ENCODE measurements around the gene ADAM19. TPM values are rescaled to one million over a fixed set of nuclear protein-coding genes. Genes with fewer than 3 reads are reported as not detected.

The ADAM19 gene
- total RNA-seq, 3 donors from 2014 or later, result 1.9 to 3.6 (median 3.5) TPM

DNA sequence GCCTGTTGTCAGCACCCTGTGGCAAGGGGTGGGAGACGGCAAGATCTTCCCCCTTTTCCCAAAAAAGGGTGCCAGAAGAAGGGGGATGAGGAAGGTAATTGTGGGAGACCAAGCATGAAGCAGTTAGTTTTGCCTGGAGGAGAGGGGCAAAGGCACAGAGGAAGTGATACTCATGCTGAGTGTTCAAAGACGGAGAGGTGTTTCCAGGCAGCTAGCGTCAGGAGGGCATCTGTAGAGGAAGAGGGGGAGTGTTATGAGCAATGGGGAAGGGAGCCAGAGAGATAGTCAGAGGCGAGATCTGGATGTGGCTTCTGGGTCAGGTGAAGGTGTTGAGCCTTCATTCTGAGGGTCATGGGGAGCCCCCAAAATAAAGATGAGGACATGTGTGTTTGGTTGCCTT, 26.9 kb upstream of the ADAM19 start:
- no peak for DNase-seq (ENCODE audit: low spot score in 2 of 2)
- TF ChIP-seq, protein P1, sequence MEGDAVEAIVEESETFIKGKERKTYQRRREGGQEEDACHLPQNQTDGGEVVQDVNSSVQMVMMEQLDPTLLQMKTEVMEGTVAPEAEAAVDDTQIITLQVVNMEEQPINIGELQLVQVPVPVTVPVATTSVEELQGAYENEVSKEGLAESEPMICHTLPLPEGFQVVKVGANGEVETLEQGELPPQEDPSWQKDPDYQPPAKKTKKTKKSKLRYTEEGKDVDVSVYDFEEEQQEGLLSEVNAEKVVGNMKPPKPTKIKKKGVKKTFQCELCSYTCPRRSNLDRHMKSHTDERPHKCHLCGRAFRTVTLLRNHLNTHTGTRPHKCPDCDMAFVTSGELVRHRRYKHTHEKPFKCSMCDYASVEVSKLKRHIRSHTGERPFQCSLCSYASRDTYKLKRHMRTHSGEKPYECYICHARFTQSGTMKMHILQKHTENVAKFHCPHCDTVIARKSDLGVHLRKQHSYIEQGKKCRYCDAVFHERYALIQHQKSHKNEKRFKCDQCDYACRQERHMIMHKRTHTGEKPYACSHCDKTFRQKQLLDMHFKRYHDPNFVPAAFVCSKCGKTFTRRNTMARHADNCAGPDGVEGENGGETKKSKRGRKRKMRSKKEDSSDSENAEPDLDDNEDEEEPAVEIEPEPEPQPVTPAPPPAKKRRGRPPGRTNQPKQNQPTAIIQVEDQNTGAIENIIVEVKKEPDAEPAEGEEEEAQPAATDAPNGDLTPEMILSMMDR (IDR thresholded peaks at IDR 0.05), result no peak
- TF ChIP-seq POLR2A (IDR thresholded peaks at IDR 0.05) (no peak), POLR2AphosphoS5 (IDR thresholded peaks at IDR 0.05) (no peak)
- no peak overlapping the region for H3K27ac ChIP-seq
- no peaks in the 10 kb centered on the region for H3K36me3 ChIP-seq
- no peaks in the 10 kb centered on the region for H3K9me3 ChIP-seq
- H3K4me1 ChIP-seq, result no peaks in the 10 kb centered on the region
- H3K27me3 ChIP-seq, result no peaks in the 10 kb centered on the region
- no peak overlapping the region for H3K4me3 ChIP-seq
- intact Hi-C loops (cut with DNase I; ENCODE audit: low total_unique reads), result no loop called here

DNA sequence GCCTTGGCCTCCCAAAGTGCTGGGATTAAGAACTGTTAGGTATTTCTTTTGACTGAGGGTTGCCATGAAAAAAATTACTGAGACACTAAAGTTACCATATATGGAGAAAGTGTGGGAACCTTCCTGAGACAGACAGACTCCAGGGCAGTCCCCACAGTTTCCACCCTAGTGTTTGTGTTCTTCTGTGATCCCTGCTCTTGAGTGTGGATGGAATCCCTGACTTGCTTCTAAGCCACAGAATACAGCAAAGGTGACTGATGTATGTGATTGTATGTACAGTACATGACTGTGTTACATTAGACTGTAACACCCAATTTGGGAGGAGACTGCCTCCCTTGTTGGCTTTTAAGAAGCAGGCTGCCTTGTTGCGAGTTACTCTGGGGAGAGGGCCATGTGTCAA, 24.7 kb upstream of the ADAM19 start:
- H3K36me3 ChIP-seq, result no peaks in the 10 kb centered on the region
- no peaks in the 10 kb centered on the region for H3K9me3 ChIP-seq
- no peaks in the 10 kb centered on the region for H3K27me3 ChIP-seq
- H3K4me3 ChIP-seq, result no peak overlapping the region
- DNase-seq (ENCODE audit: low spot score in 2 of 2), result no peak
- no peaks in the 10 kb centered on the region for H3K4me1 ChIP-seq
- TF ChIP-seq, protein P1 (IDR thresholded peaks at IDR 0.05), result no peak
- TF ChIP-seq POLR2A (IDR thresholded peaks at IDR 0.05), result no peak
- TF ChIP-seq POLR2AphosphoS5 (IDR thresholded peaks at IDR 0.05), result no peak
- no peak overlapping the region for H3K27ac ChIP-seq
- intact Hi-C loops (cut with DNase I; ENCODE audit: low total_unique reads), result no loop called here

DNA sequence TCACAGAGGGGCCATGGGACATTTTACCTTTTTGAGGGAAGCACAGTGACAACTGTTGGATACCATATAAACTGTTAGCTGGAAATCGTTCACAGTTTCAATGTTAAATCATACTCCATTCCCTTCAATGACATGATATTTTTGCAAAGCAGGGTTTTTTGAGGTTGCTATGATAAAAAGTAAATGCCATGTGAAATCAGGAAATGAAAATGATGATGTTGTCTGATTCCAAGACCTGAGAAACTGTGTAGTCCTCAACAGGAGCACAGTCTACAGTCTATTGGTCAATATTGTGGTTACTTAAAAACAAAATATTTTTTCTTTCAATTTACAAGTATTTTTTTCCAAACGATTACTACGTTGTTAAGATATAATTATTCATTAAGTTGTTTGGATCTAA, 24.0 kb upstream of the ADAM19 start:
- H3K4me3 ChIP-seq, result no peak overlapping the region
- H3K36me3 ChIP-seq, result no peaks in the 10 kb centered on the region
- no peaks in the 10 kb centered on the region for H3K9me3 ChIP-seq
- H3K27me3 ChIP-seq, result no peaks in the 10 kb centered on the region
- intact Hi-C loops (cut with DNase I; ENCODE audit: low total_unique reads), result no loop called here
- H3K27ac ChIP-seq, result no peak overlapping the region
- TF ChIP-seq POLR2A (IDR thresholded peaks at IDR 0.05), result no peak
- no peak for TF ChIP-seq POLR2AphosphoS5 (IDR thresholded peaks at IDR 0.05)
- TF ChIP-seq, protein P1 (IDR thresholded peaks at IDR 0.05), result no peak
- H3K4me1 ChIP-seq, result no peaks in the 10 kb centered on the region
- DNase-seq (ENCODE audit: low spot score in 2 of 2), result no peak

DNA sequence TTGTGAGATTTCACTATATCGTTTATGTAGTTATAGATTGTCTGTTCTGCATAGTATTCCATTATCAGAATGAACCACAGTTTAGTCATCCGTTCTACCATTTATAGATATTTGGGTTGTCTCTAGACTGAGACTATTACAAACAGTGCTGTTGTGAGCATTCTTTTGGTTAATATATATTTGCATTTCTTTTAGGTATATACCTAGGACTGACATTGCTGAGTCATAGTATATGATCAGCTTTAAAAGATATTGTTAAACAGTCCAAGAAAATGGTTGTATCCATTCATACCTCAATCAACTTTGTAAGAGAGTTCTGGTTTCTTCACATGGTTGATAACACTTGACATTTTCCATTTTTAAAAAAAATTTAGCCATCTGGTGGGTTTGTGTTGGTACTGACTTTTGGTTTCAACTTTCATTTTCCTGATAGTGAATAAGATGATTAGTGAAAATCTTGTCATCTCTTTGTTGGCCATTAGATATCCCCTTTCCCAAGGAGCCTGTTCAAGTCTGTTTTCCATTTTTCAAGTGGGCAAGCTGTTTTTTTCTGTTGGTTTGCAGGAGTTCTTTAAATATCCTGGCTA, 22.9 kb upstream of the ADAM19 start:
- TF ChIP-seq, protein P1 (IDR thresholded peaks at IDR 0.05), result no peak
- no peak for TF ChIP-seq POLR2A (IDR thresholded peaks at IDR 0.05)
- TF ChIP-seq POLR2AphosphoS5 (IDR thresholded peaks at IDR 0.05), result no peak
- H3K27ac ChIP-seq, result no peak overlapping the region

DNA sequence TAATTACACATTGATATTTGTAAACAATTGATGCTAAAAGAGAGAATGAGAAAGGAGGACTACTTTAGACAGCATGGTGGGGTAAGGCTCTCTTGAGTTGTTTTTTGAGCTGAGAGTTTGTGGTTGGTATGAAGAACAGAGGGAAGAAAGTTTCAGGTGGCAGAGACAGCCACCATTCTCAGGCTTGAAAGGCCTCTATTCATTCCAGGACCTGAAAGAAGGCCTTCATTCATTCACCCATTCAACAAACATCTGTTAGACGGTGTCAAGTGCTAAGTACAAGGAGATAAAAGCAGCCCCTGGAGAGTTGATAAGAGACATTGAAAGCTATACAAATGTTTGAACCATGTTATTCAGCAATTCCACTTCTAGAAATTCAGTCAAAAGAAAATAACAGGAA, 21.7 kb upstream of the ADAM19 start:
- H3K27me3 ChIP-seq, result no peaks in the 10 kb centered on the region
- H3K4me1 ChIP-seq, result no peaks in the 10 kb centered on the region
- no peaks in the 10 kb centered on the region for H3K36me3 ChIP-seq
- no peak for DNase-seq (ENCODE audit: low spot score in 2 of 2)
- TF ChIP-seq, protein P1 (IDR thresholded peaks at IDR 0.05), result no peak
- TF ChIP-seq POLR2A (IDR thresholded peaks at IDR 0.05) (no peak), POLR2AphosphoS5 (IDR thresholded peaks at IDR 0.05) (no peak)
- no peak overlapping the region for H3K27ac ChIP-seq
- H3K9me3 ChIP-seq, result no peaks in the 10 kb centered on the region
- intact Hi-C loops (cut with DNase I; ENCODE audit: low total_unique reads), result no loop called here
- no peak overlapping the region for H3K4me3 ChIP-seq

More for the DNA sequence above, 22.9 kb upstream of the ADAM19 start:
- no peaks in the 10 kb centered on the region for H3K27me3 ChIP-seq
- no peak for DNase-seq (ENCODE audit: low spot score in 2 of 2)
- no peaks in the 10 kb centered on the region for H3K9me3 ChIP-seq
- no peak overlapping the region for H3K4me3 ChIP-seq
- intact Hi-C loops (cut with DNase I; ENCODE audit: low total_unique reads), result no loop called here
- no peaks in the 10 kb centered on the region for H3K36me3 ChIP-seq
- H3K4me1 ChIP-seq, result no peaks in the 10 kb centered on the region

Measured in breast epithelium (tissue), 4 donors.